ENCODE results near the gene ERG28.

The ERG28 gene

DNA sequence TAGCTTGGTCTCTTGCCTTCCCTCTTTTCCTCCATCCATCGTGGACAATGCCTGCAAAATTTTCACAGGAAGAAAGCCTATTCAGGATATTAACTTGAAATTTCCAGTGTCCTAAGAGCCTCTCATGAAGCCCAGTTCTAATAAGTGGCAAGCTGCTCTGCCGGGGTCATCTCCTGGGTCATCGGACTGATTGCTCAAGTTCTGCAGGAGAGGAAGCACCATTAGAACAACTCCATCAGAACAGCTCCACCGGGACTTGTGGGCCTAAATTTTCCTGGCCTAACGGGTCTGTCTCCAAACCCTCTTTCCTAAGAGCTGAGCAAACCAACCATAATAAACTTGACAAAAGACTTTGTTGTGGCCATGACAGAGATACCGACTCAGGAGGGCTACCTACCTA lies 13.9 kb downstream of the ERG28 start:
- TF ChIP-seq, protein P1, sequence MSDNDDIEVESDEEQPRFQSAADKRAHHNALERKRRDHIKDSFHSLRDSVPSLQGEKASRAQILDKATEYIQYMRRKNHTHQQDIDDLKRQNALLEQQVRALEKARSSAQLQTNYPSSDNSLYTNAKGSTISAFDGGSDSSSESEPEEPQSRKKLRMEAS (IDR thresholded peaks at IDR 0.05; ENCODE audit: low read depth, low read length) = no peak
- no peak for TF ChIP-seq POLR2A (IDR thresholded peaks at IDR 0.05; ENCODE audit: extremely low read depth, insufficient read length)
- TF ChIP-seq MYC (IDR thresholded peaks at IDR 0.05; ENCODE audit: low read depth, low read length) = no peak
- TF ChIP-seq, protein P2, sequence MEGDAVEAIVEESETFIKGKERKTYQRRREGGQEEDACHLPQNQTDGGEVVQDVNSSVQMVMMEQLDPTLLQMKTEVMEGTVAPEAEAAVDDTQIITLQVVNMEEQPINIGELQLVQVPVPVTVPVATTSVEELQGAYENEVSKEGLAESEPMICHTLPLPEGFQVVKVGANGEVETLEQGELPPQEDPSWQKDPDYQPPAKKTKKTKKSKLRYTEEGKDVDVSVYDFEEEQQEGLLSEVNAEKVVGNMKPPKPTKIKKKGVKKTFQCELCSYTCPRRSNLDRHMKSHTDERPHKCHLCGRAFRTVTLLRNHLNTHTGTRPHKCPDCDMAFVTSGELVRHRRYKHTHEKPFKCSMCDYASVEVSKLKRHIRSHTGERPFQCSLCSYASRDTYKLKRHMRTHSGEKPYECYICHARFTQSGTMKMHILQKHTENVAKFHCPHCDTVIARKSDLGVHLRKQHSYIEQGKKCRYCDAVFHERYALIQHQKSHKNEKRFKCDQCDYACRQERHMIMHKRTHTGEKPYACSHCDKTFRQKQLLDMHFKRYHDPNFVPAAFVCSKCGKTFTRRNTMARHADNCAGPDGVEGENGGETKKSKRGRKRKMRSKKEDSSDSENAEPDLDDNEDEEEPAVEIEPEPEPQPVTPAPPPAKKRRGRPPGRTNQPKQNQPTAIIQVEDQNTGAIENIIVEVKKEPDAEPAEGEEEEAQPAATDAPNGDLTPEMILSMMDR (IDR thresholded peaks at IDR 0.05; ENCODE audit: low read depth, low read length) = no peak
- no peak overlapping the region for H3K4me3 ChIP-seq (ENCODE audit: low read depth, low read length)
- no peak for DNase-seq (ENCODE audit: low read depth)

DNA sequence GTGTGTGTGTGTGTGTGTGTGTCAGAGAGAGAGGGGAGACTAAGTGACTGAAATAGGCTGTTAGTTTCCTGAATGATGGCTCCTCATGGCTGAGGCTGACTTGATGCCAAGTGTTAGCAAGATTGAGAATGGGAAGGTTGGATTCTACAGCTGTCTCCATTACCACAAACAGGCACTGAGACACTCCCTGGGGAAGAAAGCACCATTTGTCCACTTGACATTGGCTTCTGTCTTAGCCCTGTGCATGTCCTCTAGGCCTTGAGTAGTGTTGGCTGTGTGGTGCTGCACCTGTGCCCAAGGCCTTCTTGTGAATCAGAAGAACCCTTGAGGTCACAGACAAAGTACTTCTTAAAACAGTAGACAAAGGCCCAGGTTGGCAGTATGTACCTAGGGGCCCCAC lies 15.6 kb downstream of the ERG28 start:
- DNase-seq (ENCODE audit: low read depth) = no peak
- TF ChIP-seq, protein P2 (IDR thresholded peaks at IDR 0.05; ENCODE audit: low read depth, low read length) = no peak
- TF ChIP-seq, protein P1 (IDR thresholded peaks at IDR 0.05; ENCODE audit: low read depth, low read length) = no peak
- TF ChIP-seq MYC (IDR thresholded peaks at IDR 0.05; ENCODE audit: low read depth, low read length) = no peak
- TF ChIP-seq POLR2A (IDR thresholded peaks at IDR 0.05; ENCODE audit: extremely low read depth, insufficient read length) = no peak
- no peak overlapping the region for H3K4me3 ChIP-seq (ENCODE audit: low read depth, low read length)

DNA sequence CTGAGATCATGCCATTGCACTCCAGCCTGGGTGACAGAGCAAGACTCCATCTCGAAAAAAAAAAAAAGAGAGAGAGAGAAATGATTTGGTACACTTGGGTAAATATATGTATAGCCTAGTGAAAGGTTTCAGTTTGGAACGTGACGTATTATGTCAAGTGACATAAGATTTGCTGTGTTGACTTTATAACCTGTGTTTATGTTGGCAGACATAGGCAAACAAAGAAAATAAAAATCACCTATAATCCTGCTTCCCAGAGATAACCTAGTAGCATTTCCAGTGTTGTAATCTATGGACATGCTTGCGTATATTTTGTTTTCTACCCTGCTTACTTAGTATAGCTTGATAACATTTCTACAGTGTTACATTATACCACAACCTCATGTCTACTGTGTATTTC lies 16.7 kb downstream of the ERG28 start:
- TF ChIP-seq, protein P1 (IDR thresholded peaks at IDR 0.05; ENCODE audit: low read depth, low read length) = no peak
- TF ChIP-seq POLR2A (IDR thresholded peaks at IDR 0.05; ENCODE audit: extremely low read depth, insufficient read length) = no peak
- no peak for TF ChIP-seq MYC (IDR thresholded peaks at IDR 0.05; ENCODE audit: low read depth, low read length)
- TF ChIP-seq, protein P2 (IDR thresholded peaks at IDR 0.05; ENCODE audit: low read depth, low read length) = no peak
- no peak for DNase-seq (ENCODE audit: low read depth)
- no peak overlapping the region for H3K4me3 ChIP-seq (ENCODE audit: low read depth, low read length)

DNA sequence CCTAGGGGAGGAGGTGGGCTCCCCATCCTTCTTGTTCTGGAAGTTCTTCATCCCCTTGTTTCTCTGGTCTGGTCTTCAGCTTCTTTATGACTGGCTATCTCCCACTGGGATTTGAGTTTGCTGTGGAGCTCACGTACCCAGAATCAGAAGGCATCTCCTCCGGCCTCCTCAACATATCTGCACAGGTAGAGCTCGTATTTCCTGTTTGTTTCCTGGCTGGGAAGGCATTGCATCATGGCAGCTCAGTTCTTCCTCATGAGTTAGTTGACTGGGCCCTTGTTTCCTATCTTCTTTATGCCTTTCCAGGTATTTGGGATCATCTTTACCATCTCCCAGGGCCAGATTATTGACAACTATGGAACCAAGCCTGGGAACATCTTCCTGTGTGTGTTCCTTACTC lies 19.8 kb downstream of the ERG28 start:
- H3K4me3 ChIP-seq (ENCODE audit: low read depth, low read length) = no peak overlapping the region
- TF ChIP-seq, protein P1 (IDR thresholded peaks at IDR 0.05; ENCODE audit: low read depth, low read length) = no peak
- TF ChIP-seq, protein P2 (IDR thresholded peaks at IDR 0.05; ENCODE audit: low read depth, low read length) = no peak
- TF ChIP-seq MYC (IDR thresholded peaks at IDR 0.05; ENCODE audit: low read depth, low read length) = no peak
- TF ChIP-seq POLR2A (IDR thresholded peaks at IDR 0.05; ENCODE audit: extremely low read depth, insufficient read length) = no peak
- no peak for DNase-seq (ENCODE audit: low read depth)

DNA sequence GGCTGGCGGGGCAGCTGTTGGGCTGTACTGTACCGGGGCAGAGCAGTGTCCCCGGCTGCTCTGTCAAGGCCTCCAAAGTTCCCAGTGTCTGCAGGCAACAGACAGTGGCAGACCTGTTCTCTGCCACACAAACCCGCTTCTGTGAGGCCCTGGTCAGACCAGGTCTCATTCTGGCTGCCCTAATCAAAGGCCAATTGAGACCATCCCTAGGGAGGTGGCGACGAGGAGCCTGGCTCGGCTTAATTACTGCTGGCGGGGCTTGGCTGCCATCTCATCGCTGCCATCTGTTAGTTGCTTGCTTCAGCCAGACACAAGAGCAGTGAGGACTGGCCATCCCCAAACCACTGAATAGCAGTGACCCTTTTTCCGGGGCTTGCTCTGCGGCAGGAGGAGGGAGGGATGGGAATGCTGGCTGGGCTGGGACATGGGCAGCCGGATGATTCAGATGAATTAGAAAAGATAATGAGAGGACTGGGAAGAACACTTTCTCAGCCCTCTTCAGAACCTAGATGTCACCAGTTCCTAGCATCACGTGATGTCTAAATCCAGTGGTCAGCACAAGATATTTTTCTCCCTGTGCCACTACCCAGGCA lies 24.5 kb downstream of the ERG28 start:
- DNase-seq (ENCODE audit: low read depth) = no peak
- TF ChIP-seq, protein P2 (IDR thresholded peaks at IDR 0.05; ENCODE audit: low read depth, low read length) = no peak
- TF ChIP-seq, protein P1 (IDR thresholded peaks at IDR 0.05; ENCODE audit: low read depth, low read length) = no peak

More for the DNA sequence above, 24.5 kb downstream of the ERG28 start:
- H3K4me3 ChIP-seq (ENCODE audit: low read depth, low read length) = no peak overlapping the region

Data from NB4 (cell line).